GM23338 (cell line): ENCODE measurements around the gene COA1. TPM values are rescaled to one million over a fixed set of nuclear protein-coding genes. Genes with fewer than 3 reads are reported as not detected.
A peak's percentile ranks its signal among the peaks of the same experiment; 100 is the strongest.

Experiments used
- ATAC-seq: fragments of 200-7000 bp; cut with Tn5 transposase; 3 replicates; pipeline ENCODE4 v1.9.1; 2020
- DNase-seq: peaks from one replicate; pipeline ENCODE4 v3.0.0-alpha.2; 2015; ENCODE audit warnings: low spot score
- H2AFZ ChIP-seq: fragments of 200-600 bp; sonication (generic); 2 replicates; pipeline ENCODE4 v1.8.0; 2016; ENCODE audit warnings: antibody characterized with exemption, mild to moderate bottlenecking, moderate library complexity
- H3F3A ChIP-seq: fragments of 200-600 bp; sonication (generic); replicated peaks from 2 replicates; pipeline ENCODE4 v1.8.0; 2017; ENCODE audit warnings: antibody characterized with exemption, mixed run types, low read depth
- H3K27ac ChIP-seq: fragments of 200-600 bp; sonication (generic); 2 replicates; pipeline ENCODE4 v1.6.1; 2016; ENCODE audit warnings: low read depth
- H3K27me3 ChIP-seq: fragments of 200-600 bp; sonication (generic); 2 replicates; pipeline ENCODE4 v1.8.0; 2016; ENCODE audit warnings: mild to moderate bottlenecking, mixed run types, moderate library complexity; ENCODE audit not compliant: insufficient read depth
- H3K36me3 ChIP-seq: fragments of 200-600 bp; sonication (generic); 2 replicates; pipeline ENCODE4 v1.8.0; 2016; ENCODE audit warnings: mild to moderate bottlenecking; ENCODE audit not compliant: insufficient read depth
- H3K4me1 ChIP-seq: fragments of 200-600 bp; sonication (generic); 2 replicates; pipeline ENCODE4 v1.8.0; 2016; ENCODE audit warnings: mild to moderate bottlenecking, moderate library complexity; ENCODE audit not compliant: insufficient read depth
- H3K4me2 ChIP-seq: fragments of 200-600 bp; sonication (generic); 2 replicates; pipeline ENCODE4 v1.7.1; 2017; ENCODE audit warnings: mixed run types
- H3K4me3 ChIP-seq: fragments of 200-600 bp; sonication (generic); 2 replicates; pipeline ENCODE4 v1.6.1; 2016; ENCODE audit warnings: mixed run types
- H3K79me2 ChIP-seq: fragments of 200-600 bp; sonication (generic); replicated peaks from 2 replicates; pipeline ENCODE4 v1.8.0; 2017; ENCODE audit warnings: mild to moderate bottlenecking; ENCODE audit not compliant: insufficient read depth
- H3K9me2 ChIP-seq: fragments of 200-600 bp; sonication (generic); 2 replicates; pipeline ENCODE4 v1.8.0; 2017; ENCODE audit not compliant: insufficient read depth
- H4K20me1 ChIP-seq: fragments of 200-600 bp; sonication (generic); replicated peaks from 2 replicates; pipeline ENCODE4 v1.8.0; 2017; ENCODE audit warnings: mild to moderate bottlenecking; ENCODE audit not compliant: insufficient read depth
- H3K27ac Mint-ChIP-seq: 2 replicates; pipeline ENCODE4 v1.8.0; 2020; ENCODE audit warnings: inconsistent platforms, mild to moderate bottlenecking, moderate library complexity, mixed read lengths
- H3K27me3 Mint-ChIP-seq: 3 replicates; pipeline ENCODE4 v1.8.0; 2022; ENCODE audit warnings: low read depth, mild to moderate bottlenecking, moderate library complexity, mixed read lengths, inconsistent platforms; ENCODE audit not compliant: insufficient read depth, poor library complexity
- H3K36me3 Mint-ChIP-seq: 3 replicates; pipeline ENCODE4 v1.8.0; 2021; ENCODE audit warnings: low read depth, mild to moderate bottlenecking, inconsistent platforms, moderate library complexity, mixed read lengths
- H3K4me1 Mint-ChIP-seq: 3 replicates; pipeline ENCODE4 v1.8.0; 2020; ENCODE audit warnings: mild to moderate bottlenecking, inconsistent platforms, mixed read lengths
- H3K4me3 Mint-ChIP-seq: 3 replicates; pipeline ENCODE4 v1.8.0; 2021; ENCODE audit warnings: moderate library complexity, mild to moderate bottlenecking, inconsistent platforms, mixed read lengths
- H3K9me3 Mint-ChIP-seq: 3 replicates; pipeline ENCODE4 v1.8.0; 2020; ENCODE audit warnings: moderate library complexity, mild to moderate bottlenecking, inconsistent platforms, mixed read lengths
- CREB1 ChIP-seq: fragments of 250-450 bp; sonication (Bioruptor Pico); IDR thresholded peaks from 2 replicates; pipeline ENCODE4 v1.5.0; 2020; ENCODE audit warnings: low read depth, mild to moderate bottlenecking, moderate library complexity
- CTCF ChIP-seq, 2 experiments: fragments of 200-600 bp in 1 of 2; sonication (generic) in 1 of 2; conservative IDR thresholded peaks; 2 replicates each; pipeline versions ENCODE4 v1.5.1 to v1.6.1; 2016 to 2017; ENCODE audit warnings: antibody characterized with exemption in 2 of 2, low read depth in 2 of 2, mild to moderate bottlenecking in 2 of 2, moderate library complexity in 1 of 2
- ETS1 ChIP-seq: IDR thresholded peaks from 2 replicates; pipeline ENCODE4 v1.6.1; 2016; ENCODE audit warnings: antibody characterized with exemption
- NANOG ChIP-seq: IDR thresholded peaks from 2 replicates; pipeline ENCODE4 v1.6.1; 2016; ENCODE audit warnings: antibody characterized with exemption, borderline replicate concordance
- REST ChIP-seq: IDR thresholded peaks from one replicate; pipeline ENCODE4 v1.6.1; 2018; ENCODE audit warnings: antibody characterized with exemption; ENCODE audit not compliant: unreplicated experiment
- STAT1 ChIP-seq: IDR thresholded peaks from one replicate; pipeline ENCODE4 v1.6.1; 2016; ENCODE audit warnings: antibody characterized with exemption; ENCODE audit not compliant: unreplicated experiment
- ZNF114 ChIP-seq: fragments of 250-450 bp; sonication (Bioruptor Pico); IDR thresholded peaks from 2 replicates; pipeline ENCODE4 v1.5.0; 2020; ENCODE audit warnings: mild to moderate bottlenecking, moderate library complexity
- polyA plus RNA-seq: library from polyadenylated mRNA; unstranded; fragments of >200 nt; fragmentation: Nextera tagmentation; extraction: Ambion mirVana; gene quantifications from 2 replicates; pipeline ENCODE4 v1.2.1, GENCODE V29; 2016
- total RNA-seq: library from RNA; depleted of rRNA; stranded (reverse); fragments of >200 nt; shearing (Covaris generic); gene quantifications from 2 replicates; pipeline ENCODE4 v1.2.3, GENCODE V29; 2014

The COA1 gene
- total and polyA plus RNA-seq, 2 experiments from 2014 or later = 156 to 158 TPM

GRCh38 chr7:43640679-43641078, 88.6 kb downstream of the COA1 start:
- ATAC-seq (no peak), DNase-seq (no peak)
- TF ChIP-seq NANOG (no peak), CREB1 (CRISPR knock-in tag) (no peak), ZNF114 (CRISPR knock-in tag) (no peak)
- Histone ChIP-seq H3K36me3 (peaks cover 22% of the 10 kb centered on the region), H3K4me1 (no peaks in the 10 kb centered on the region), H3F3A (no peaks in the 10 kb centered on the region), H2AFZ (no peak overlapping the region), H3K27ac (peak overlapping the region; percentile 45), H3K27me3 (no peaks in the 10 kb centered on the region), H3K4me3 (no peak overlapping the region), H3K9me2 (no peaks in the 10 kb centered on the region), H4K20me1 (no peaks in the 10 kb centered on the region; the same call in 1 of the 2 replicates), H3K79me2 (peaks cover 21% of the 10 kb centered on the region), H3K4me2 (no peak overlapping the region)
- Mint-ChIP-seq H3K36me3 (peaks cover 83% of the 10 kb centered on the region), H3K4me1 (peaks cover 2% of the 10 kb centered on the region), H3K27me3 (no peaks in the 10 kb centered on the region), H3K27ac (no peak overlapping the region), H3K4me3 (no peak overlapping the region), H3K9me3 (no peaks in the 10 kb centered on the region; the same call in 2 of the 3 replicates)

- H3K79me2 ChIP-seq = peaks cover 13% of the 10 kb centered on the region
- no peaks in the 10 kb centered on the region for H3K9me2 ChIP-seq
- no peak for TF ChIP-seq STAT1
- TF ChIP-seq NANOG = no peak
- no peaks in the 10 kb centered on the region for H3K27me3 ChIP-seq
- ATAC-seq (no peak), DNase-seq (no peak)
- H3K36me3 Mint-ChIP-seq = peaks cover 83% of the 10 kb centered on the region
- H3K9me3 Mint-ChIP-seq = no peaks in the 10 kb centered on the region; the same call in 2 of the 3 replicates
- H3K4me1 Mint-ChIP-seq = no peaks in the 10 kb centered on the region; the same call in 2 of the 3 replicates
- H3K4me1 ChIP-seq = no peaks in the 10 kb centered on the region
- no peak overlapping the region for H3K27ac Mint-ChIP-seq
- H3K27ac ChIP-seq = peak overlapping the region; percentile 45; the same call in 1 of the 2 replicates
- H3K4me3 Mint-ChIP-seq = no peak overlapping the region
- H3K4me2 ChIP-seq = no peak overlapping the region
- H3K4me3 ChIP-seq = no peak overlapping the region
- H3K36me3 ChIP-seq = peaks cover 24% of the 10 kb centered on the region
- H4K20me1 ChIP-seq = no peaks in the 10 kb centered on the region; the same call in 1 of the 2 replicates
- no peaks in the 10 kb centered on the region for H3F3A ChIP-seq
- no peak overlapping the region for H2AFZ ChIP-seq
- no peaks in the 10 kb centered on the region for H3K27me3 Mint-ChIP-seq
Observed at GRCh38 chr7:43639858-43640491, 89.3 kb downstream of the COA1 start.

GRCh38 chr7:43637114-43637806, 92.1 kb downstream of the COA1 start:
- H3K79me2 ChIP-seq = no peaks in the 10 kb centered on the region; the same call in 1 of the 2 replicates
- H3K27me3 Mint-ChIP-seq = no peaks in the 10 kb centered on the region
- H3K27ac Mint-ChIP-seq = no peak overlapping the region
- no peaks in the 10 kb centered on the region for H3F3A ChIP-seq
- DNase-seq = no peak
- H3K4me3 Mint-ChIP-seq = no peak overlapping the region
- H3K4me2 ChIP-seq = no peak overlapping the region
- no peaks in the 10 kb centered on the region for H3K27me3 ChIP-seq
- no peak overlapping the region for H2AFZ ChIP-seq
- H3K9me3 Mint-ChIP-seq = no peaks in the 10 kb centered on the region
- no peaks in the 10 kb centered on the region for H3K9me2 ChIP-seq
- no peaks in the 10 kb centered on the region; the same call in 1 of the 2 replicates for H4K20me1 ChIP-seq
- H3K4me3 ChIP-seq = no peak overlapping the region
- H3K36me3 Mint-ChIP-seq = peaks cover 76% of the 10 kb centered on the region
- H3K36me3 ChIP-seq = peaks cover 31% of the 10 kb centered on the region
- H3K4me1 Mint-ChIP-seq = no peaks in the 10 kb centered on the region
- 0 out of 2 replicates have a peak overlapping the region, but pooled peaks have one; percentile 5 for H3K27ac ChIP-seq
- H3K4me1 ChIP-seq = no peaks in the 10 kb centered on the region
- no peak for ATAC-seq
- TF ChIP-seq REST = no peak
- no peak for TF ChIP-seq ETS1
- TF ChIP-seq CTCF (conservative IDR thresholded peaks at IDR 0.05; ENCODE audit: low read depth in 2 of 2) = no peak
- no peak for TF ChIP-seq STAT1
